NCI-H146 treated with DMSO at 0.1 percent for 48 hours (cell line): Measurements from ENCODE around the gene SETD3.
"Not testable (repeated sequence)": the region's sequence is repeated elsewhere in the genome, so short reads cannot be mapped to it uniquely, and the experiment has no call there.

ENCODE experiments used
- DNase-seq: peaks from one replicate; lab custom pipeline; 2025; ENCODE audit not compliant: unreplicated experiment; lab: John Stamatoyannopoulos, UW

The SETD3 gene

DNA sequence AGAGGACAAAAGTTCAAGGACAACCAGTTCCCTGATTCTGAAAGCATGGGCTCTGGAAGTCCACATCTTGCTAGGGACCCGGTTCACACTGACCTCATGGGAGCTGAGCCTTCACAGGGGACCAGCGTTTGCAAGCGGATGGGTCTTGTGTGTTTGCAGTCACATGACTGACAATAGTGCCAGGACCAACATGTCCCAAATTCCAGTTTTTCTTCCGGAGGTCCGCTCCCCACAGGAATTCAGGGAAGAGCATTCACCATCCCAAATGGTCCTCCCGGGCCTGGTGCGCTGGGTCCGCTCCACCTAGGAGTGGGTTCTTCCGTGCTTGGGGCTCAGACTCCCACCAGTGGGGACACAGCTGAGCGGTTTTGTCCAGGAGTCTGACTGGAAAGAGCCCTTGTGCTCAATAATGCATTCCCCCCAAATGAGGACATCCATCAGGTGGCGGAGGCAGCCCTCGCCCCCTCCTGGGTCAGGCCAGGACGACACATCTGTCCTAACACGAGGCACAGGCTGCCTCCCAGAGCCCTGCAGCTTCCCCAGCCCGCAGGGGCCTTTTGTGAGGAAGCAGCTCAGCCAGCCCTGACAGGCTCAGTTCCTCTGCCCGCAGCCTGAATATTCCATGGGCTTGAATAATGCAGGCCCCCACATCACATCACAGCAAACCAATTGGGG, 116.9 kb downstream of the SETD3 start:
- no peak for DNase-seq

DNA sequence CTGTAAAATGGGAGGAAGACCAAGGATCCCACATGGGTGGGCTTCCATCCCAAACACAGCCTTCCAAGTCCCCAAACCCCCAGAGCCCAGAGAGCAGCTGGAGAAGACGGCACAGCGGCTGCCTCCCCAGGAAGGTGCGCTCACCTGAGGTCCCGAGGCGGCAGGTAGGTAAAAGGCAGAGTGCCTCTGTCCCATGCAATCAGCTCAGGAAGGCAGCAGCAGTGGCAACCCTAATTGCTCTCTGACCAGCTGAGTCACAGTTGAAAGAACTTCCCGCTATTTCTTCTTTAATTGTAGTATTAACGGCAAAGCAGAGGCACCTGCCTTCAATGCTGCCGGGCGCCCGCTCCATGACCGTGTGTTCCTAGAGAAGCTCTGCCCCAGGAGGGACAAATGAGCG, 117.6 kb downstream of the SETD3 start:
- DNase-seq: no peak

GRCh38 chr14:99361596-99362215, 119.0 kb downstream of the SETD3 start:
- DNase-seq: no peak

- DNase-seq: no peak
Observed at GRCh38 chr14:99360774-99361595, 119.7 kb downstream of the SETD3 start.

DNA sequence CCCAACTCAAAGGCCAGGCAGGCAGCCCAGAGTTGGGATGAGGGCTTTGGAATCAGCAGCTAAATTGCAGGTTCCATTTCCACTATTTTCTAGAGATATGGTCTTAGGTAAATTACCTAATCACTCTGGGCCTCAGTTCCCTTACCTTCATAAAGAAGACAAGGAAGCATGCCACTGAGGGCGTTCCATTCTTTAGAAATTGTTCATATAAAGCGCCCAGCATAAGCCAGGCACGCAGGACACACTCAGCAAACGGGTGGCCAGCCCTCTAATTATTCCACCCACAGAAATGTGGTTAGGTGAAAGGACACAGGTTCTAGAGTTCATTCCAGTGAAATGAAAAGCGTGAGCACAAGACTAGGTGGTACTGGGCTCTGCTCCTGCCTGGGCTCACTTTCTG, 120.8 kb downstream of the SETD3 start:
- DNase-seq: no peak

DNA sequence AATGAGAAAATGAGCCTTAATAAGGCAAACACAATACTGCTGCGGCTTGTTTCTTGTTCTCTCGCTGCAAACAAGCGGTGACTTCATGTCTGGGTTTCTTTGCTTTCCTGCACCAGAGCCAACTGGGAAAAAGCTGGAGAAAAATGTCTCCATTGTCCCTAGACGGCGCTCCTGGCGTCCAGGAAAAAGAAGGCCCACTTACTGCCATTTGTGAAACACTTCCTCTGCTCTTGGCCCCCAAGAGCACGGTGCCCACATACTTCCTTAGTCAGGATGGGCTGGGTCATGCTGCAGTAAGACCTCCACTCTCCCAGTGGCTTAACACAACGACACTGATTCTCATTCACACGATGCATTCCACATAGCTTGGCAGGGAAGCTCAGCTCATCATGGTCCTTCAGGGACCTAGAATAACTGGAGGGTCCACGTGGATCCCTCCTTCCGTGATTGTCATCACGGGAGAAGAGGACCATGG, 122.7 kb downstream of the SETD3 start:
- no peak for DNase-seq

- no peak for DNase-seq
Observed at GRCh38 chr14:99357151-99357915, 123.3 kb downstream of the SETD3 start.

GRCh38 chr14:99356031-99356608, 124.5 kb downstream of the SETD3 start:
- no peak for DNase-seq

- no peak for DNase-seq
Observed at GRCh38 chr14:99354166-99354875, 126.3 kb downstream of the SETD3 start.

- no peak for DNase-seq
Observed at GRCh38 chr14:99352688-99353280, 127.9 kb downstream of the SETD3 start.

- no peak for DNase-seq
Observed at GRCh38 chr14:99351166-99352007, 129.3 kb downstream of the SETD3 start.

DNA sequence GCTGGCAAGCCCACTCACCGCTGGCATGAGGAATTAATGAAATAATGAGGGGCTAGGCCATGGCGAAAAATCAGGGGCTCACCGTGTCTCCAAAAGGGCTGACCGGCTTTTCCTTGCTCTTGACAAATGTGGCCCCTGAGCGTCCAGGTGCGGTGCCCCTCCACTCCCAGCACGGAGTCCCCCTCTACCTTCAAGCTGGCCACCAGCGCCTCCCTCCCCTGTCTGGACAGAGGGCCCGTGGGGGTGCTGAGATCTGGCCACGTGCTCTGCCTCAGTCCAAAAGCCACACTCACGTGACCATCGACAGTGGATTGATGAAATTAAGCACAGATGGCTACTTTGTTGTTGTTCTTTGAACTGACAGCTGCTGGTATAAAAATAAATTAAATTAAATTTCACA, 129.9 kb downstream of the SETD3 start:
- DNase-seq: no peak

DNA sequence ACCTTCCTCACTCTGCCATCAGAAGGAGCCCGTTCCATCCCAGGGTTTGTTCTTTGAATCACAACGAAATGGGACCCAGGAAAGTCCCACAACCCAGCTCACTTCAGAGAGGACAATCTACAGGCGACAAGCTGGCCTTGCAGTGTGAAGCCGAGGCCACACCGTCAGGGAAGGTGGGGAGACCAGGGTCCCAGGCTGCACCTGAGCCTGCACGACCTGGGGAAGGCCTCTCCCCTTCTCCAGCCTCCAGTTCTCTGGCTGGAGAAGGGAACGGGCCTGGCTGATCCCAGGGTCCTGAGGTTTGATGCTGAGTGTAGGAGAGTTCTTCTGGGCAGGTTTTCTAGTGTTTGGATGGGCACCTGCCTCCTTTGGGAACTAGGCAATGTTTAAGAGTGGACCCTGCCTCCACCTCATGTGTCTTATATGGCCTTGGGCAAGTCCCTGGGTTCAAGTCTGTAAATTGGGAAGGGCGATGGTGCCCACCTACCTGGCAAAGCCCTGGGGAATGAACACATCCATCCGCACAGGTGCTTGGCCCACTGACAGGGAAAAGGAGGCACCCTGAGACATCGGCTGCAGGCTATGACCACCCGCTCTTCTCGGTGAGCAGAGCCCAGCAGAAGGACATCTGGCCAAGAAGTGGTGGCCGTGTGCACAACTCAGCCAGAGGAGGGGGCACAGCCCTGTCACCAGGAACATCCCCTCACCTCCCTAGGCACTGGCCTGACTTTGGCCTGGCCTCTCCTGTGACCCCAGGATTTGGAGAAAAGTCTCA, 130.8 kb downstream of the SETD3 start:
- DNase-seq: no peak

DNA sequence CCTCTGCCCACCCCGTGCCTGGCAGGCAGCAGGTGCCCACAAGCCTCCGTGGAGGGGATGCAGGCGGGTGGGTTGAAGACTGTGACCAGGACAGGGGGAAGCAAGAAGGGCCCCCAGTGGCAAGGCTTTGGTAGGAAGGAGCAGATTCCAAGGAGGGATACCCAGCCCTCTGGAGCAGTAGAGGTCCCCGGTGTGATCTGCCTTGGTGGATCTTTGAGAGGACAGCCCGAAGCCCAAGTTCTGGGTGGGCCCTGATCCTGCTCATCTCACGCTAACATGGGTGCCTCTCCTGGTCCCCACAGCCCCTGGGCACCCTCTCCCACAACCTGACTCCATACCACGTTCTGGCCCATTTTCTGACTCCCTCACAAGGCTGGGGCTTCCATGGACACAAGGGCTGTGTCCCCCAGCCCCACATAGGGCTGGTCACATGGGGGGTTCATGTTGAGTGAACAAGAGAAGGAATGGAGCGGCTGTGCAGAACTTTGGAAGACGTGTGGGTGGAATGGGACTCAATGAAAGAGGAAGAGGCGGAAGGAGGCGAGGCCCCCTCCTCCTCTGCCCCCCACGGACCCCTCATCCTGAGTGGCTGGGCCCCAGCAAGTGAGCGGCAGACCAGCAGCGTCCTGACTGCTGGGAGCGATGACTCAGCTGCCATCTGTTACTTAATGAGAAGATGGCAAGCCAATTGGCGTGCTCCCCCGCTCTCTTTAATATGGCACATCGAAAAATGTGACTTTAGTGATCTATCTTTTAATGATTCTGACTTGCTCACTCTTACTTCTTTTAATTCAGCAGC, 131.6 kb downstream of the SETD3 start:
- DNase-seq: no peak

DNA sequence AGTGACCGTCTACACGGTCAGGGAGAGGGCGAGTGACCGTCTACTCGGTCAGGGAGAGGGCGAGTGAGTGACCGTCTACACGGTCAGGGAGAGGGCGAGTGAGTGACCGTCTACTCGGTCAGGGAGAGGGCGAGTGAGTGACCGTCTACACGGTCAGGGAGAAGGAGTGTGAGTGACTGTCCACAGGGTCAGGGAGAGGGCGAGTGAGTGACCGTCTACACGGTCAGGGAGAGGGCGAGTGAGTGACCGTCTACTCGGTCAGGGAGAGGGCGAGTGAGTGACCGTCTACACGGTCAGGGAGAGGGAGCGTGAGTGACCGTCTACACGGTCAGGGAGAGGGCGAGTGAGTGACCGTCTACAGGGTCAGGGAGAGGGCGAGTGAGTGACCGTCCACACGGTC, 132.4 kb downstream of the SETD3 start:
- not testable (repeated sequence) for DNase-seq
